GM03348 (cell line): ENCODE results near the gene C4orf51.
"Not testable (repeated sequence)": the region's sequence is repeated elsewhere in the genome, so short reads cannot be mapped to it uniquely, and the experiment has no call there.

Experiments
- DNase-seq: peaks from one replicate; pipeline ENCODE4 v3.0.0; 2012; ENCODE audit warnings: low spot score

C4orf51 gene

GRCh38 chr4:145679991-145680455 is at the start of gene C4orf51:
C4orf51 (plus strand) TSS chr4:145680146; CDS start chr4:145680204, 58 bp downstream.
- DNase-seq = peak; percentile 42

GRCh38 chr4:145635117-145635516 is 44.8 kb upstream of the C4orf51 start:
- no peak for DNase-seq

- no peak for DNase-seq
Measured at GRCh38 chr4:145635630-145636029, 44.3 kb upstream of the C4orf51 start.

- DNase-seq = no peak
Measured at GRCh38 chr4:145639186-145639698, 40.7 kb upstream of the C4orf51 start.

DNA sequence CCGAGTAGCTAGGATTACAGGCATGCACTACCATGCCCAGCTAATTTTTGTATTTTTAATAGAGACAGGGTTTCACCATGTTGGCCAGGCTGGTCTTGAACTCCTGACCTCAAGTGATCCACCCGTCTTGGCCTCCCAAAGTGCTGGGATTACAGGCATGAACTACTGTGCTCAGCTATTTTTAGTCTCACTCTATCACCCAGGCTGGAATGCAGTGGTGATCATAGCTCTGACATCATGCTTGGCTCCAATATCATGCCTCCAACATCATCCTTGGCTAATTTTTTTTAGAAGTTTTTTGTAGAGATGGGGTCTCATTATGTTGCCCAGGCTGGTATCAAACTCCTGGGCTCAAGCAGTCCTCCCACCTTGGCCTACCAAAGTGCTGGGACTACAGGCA is 39.7 kb upstream of the C4orf51 start:
- peak; percentile 33 for DNase-seq

DNA sequence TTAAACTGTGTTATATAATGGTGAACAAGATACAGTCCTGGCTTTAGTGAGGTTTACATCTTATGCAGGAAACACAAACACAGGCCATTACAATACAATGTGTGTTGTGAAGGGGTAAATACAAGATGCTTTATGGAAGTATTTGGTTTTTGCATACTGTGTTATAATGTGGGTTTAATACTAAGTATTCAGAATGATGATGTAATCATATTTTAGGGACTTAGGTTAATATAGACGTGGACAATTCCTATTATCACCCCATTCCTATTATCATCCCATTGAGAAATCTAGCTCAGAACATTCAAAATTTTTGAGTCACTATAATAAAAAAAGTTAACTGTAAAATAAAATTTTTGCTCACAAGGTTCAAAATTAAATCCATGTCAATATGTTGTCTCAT is 36.7 kb upstream of the C4orf51 start:
- DNase-seq = no peak

DNA sequence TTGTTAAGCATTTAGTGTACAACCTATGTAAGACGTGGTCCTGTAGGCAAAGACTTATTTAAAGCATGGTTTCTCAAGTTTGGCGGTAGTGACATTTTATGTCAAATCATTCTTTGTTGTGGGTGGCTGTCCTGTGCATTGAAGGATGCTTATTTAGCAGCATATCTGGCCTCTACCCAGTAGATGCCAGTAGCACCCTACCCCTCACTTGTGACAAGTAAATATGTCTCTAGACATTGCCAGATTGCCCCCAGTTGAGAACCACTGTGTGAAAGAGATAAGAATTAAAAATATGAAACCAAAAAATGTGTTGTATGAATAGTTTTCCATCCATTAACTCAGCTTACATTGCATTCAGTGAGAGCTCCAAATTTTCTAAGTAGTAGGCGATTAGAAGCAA is 35.2 kb upstream of the C4orf51 start:
- no peak for DNase-seq

GRCh38 chr4:145656156-145656555 is 23.8 kb upstream of the C4orf51 start:
- DNase-seq = no peak

DNA sequence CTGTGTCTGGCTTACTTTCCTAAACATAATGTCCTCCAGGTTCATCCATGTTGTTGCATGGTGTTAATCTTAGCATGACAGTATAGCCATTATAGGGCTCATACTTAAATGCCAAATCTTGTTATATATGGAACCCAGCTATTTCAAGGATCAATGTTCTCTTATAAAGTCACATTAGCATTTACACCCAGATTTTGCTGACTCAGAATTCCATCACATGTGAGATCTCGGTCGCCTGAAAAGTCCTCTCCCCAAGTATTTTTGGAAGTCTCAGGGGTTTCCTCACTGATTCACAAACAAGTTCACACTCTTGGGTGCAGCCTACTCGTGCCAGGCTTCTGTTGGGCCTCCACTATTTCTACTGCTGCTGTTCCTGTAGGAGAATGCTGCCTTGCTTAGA is 19.9 kb upstream of the C4orf51 start:
- no peak for DNase-seq

GRCh38 chr4:145663194-145663593 is 16.8 kb upstream of the C4orf51 start:
- DNase-seq = no peak

GRCh38 chr4:145665773-145666172 is 14.2 kb upstream of the C4orf51 start:
- DNase-seq = no peak

- no peak for DNase-seq
Measured at GRCh38 chr4:145670422-145670821, 9.5 kb upstream of the C4orf51 start.

DNA sequence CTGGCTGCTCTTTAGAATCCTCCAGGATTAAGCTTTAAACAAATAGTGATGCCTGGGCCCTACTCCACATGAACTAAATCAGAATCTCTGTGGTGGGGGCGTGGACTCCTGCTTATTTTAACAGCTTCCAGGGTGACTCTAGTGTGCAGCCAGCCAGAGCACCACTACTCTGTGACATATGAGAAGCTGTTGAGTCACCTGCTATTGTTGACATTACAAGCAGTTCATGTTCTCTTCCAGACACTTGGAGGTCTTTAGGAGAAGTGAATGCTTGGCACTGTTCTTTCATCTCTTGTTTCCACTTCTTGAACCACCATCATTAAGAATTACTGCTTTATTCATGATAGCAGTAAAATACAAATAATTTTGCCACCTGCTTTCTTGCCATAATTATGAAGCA is 426 bp upstream of the C4orf51 start:
- peak; percentile 60 for DNase-seq

- no peak for DNase-seq
Measured at GRCh38 chr4:145680902-145681301, 956 bp downstream of the C4orf51 start.

GRCh38 chr4:145681518-145681917 is 1.6 kb downstream of the C4orf51 start:
- DNase-seq = no peak

- peak; percentile 16 for DNase-seq
Measured at GRCh38 chr4:145681956-145682355, 2.0 kb downstream of the C4orf51 start.

- no peak for DNase-seq
Measured at GRCh38 chr4:145686991-145687390, 7.0 kb downstream of the C4orf51 start.

GRCh38 chr4:145690610-145691009 is 10.7 kb downstream of the C4orf51 start:
- DNase-seq = no peak

DNA sequence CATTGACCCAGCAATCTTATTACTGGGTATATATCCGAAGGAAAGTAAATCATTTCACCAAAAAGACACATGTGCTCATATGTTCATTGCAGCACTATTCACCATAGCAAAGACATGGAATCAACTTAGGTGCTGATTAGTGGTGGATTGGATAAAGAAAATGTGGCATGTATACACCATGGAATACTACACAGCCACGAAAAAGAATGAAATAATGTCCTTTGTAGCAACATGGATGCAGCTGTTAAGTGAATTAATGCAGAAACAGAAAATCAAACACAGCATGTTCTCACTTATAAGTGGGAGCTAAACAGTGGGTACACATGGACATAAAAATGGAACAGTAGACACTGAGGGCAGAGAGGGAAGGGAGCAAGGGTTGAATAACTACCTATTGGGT is 11.5 kb downstream of the C4orf51 start:
- not testable (repeated sequence) for DNase-seq

- DNase-seq = no peak
Measured at GRCh38 chr4:145694929-145695328, 15.0 kb downstream of the C4orf51 start.

DNA sequence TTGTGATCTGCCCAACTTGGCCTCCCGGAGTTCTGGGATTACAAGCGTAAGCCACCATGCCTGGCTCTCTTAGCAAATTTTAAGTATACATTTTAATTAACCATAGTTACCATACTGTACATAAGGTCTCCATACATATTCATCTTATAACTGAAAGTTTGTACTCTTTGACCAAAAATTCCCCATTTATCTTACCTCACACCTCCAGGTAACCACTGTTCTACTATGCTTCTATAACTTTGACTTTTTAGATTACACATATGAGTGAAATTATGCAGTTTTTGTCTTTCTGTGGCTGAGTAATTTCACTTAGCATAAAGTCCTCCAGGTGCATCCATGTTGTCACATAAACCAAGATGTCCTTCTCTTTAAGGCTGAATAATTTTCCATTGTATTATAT is 17.4 kb downstream of the C4orf51 start:
- no peak for DNase-seq

DNA sequence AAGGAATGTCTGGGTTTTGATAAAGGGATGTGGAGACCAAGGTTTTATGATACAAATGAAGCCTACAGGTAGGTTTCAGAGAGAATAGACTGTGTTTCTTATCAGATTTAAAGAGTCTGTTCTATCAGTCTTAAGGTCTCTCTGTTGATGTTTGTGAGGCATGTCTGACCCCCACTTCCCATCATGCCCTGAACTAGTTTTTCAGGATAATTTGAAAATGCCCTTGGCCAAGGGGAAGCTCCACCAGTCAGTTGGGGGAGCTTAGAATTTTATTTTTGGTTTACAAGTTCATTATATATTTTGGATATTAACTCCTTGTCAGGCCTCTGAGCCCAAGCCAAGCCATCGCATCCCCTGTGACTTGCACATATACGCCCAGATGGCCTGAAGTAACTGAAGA is 18.6 kb downstream of the C4orf51 start:
- DNase-seq = no peak

GRCh38 chr4:145703850-145704497 is 24.0 kb downstream of the C4orf51 start:
- no peak for DNase-seq

- DNase-seq = no peak
Measured at GRCh38 chr4:145709336-145709735, 29.4 kb downstream of the C4orf51 start.
